T-helper 2 cell (primary cell): ENCODE results near the gene CABCOCO1.
A peak's percentile ranks its signal among the peaks of the same experiment; 100 is the strongest.

Experiments used
- DNase-seq, 5 experiments: peaks; one replicate each; pipeline versions ENCODE4 v3.0.0 to v3.0.0-alpha.2; 2012 to 2022

CABCOCO1 gene

DNA sequence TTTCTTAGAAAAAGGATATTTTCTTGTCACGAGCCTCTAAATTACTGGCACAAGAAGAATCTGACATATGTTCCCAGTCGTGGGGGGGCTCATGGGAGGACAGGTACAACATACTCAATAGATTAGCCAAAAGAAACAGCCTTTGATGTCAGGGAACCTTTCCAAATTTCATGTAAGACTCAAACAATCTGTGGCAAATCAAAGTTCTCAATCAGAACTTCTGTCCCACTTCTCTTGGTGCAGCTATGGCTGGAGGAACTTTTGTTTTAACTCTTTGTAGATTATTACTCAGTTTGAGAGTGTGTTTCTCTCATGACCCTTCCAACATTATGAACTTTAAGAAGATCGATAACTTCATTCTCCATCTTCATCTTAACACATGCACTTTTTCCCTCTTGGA is 124.4 kb downstream of the CABCOCO1 start:
- DNase-seq = no peak

DNA sequence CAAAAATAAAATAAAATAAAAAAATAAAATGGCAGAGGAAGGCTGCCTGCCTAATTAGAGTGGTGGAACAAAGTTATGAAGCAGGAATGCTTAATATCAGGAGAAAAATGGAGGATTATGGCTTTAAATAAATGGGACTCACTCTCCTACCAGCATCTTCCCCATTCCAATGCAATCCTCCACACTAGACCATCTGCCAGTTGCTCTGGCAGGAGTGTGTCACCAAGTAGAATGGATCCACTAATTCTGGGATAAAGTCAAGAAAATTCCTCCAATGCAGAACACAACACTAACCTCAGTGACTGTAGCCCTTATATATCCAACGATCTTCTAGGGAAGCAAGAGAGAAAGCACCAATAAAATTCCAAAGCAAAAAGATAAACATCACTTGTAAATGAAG is 126.3 kb downstream of the CABCOCO1 start:
- DNase-seq = no peak

DNA sequence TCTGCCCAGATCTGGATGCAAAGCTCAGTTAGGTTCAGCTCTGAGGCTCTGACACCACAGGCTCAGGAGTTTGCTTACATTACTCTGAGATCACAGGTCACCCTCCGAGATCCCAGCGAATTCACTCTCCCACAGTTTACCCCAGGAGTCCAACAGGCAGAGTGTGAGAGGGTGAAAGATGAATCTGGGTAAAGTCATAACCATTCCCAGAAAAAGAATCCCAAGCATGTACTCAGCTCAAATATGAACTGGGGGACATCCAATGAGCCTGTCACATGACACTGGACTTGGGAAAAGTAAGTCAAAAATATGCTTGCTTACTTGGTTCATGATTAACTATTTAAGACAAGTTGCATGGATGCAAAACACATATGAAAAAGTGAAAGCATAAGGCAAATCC is 128.5 kb downstream of the CABCOCO1 start:
- no peak for DNase-seq

DNA sequence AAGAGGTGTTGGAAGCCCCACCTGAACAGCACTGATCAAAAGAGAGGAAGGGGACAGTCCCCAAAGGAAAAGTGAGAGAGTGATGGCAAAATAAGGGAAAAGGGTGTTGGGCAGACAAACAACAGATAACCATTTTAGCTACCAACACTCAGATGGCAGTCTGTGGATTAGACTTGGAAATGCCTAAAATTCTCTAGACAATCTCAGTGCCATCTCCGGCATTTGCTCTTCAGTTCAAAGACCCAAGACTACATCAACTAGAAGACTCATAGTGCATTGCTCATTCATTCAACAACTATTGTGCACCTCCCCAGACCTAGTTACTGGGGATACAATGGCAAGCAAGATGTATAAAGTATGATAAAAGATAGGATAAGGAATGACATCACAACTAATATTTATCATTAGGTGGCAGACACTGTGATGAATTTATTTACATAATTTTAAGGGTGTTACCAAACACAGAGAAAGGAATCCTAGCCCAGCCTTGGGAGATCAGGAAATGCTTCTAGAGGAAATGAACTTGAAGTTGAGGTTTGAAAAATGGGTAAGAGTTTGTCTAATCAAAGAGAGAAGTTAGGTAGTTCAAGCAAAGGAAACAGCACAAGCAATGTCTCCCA is 129.5 kb downstream of the CABCOCO1 start:
- DNase-seq = no peak

DNA sequence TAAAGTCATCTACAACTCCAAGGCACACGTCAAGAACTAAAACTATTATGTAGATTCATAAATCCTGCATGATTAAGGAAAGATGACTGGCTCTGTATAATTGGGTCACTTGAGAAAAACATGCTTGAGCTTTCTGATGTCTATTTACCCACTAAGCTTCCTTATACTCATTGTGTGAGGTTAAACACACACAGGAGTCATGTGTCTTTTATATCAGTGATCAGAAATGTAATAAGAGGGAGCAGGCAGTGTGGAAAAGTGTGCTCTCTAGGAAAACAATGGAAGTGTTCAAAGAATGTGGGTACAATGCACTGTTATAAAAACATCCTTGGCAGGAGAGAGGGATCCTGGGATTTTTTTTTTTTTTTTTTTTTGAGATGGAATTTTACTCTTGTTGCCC is 130.2 kb downstream of the CABCOCO1 start:
- DNase-seq = no peak

DNA sequence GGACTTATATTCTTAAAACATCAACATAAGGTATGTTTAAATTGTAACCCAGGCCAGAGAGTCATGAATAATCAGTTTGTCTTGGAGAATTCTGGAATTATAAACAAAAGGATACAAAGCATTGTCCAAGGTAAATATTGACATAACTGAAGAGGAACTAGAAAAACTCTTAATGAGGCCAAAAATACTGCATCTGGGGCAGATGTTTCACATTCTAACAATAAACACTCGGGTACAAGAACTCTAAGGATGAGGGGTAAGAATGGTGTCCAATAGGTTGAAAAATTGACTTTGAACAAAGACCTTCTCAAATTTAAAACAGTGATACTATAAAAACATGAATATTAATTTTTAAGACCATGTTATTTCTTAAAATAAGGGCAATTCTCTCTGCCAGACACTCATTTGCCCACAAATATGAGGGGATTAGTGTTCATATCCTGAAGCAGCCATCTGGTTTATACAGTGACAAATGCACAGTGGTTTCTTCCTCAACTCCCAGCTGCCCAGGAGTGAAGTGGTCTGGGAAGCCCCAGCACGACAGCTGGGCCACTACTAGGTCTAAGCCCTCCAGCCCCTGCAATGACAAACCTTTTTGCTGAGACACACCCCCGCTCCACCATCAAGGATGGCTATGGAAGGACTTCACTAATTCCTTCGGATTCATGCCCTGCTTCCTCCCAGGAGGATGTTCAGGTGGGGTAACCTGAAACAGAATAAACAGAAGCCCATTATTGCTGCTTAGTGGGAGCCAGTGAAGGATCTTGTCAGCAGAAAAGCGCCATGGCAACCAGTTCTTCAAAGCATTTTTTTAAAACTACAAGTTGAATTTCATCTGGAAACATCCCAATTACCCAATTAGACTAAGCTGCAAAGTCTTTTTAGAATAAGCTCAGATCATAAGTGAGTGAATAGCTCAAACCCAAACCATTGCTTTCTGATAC is 131.3 kb downstream of the CABCOCO1 start:
- no peak for DNase-seq

DNA sequence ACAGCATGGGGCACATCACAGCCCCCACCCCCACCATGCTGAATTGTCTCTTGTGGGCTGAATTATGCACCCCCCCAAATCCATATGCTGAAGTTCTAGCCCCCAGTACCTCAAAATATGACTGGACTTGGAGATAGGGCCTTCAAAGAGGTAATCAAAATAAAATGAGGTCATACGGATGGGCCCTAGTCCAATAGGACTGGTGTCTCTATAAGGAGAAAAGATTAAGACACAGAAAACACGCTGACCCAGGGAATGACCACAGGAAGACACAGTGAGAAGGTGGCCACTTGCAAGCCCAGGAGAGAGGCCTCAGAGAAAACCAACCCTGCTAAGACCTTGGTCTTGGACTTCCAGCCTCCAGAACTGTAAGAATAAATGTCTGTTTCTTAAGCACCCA is 132.4 kb downstream of the CABCOCO1 start:
- no peak for DNase-seq

DNA sequence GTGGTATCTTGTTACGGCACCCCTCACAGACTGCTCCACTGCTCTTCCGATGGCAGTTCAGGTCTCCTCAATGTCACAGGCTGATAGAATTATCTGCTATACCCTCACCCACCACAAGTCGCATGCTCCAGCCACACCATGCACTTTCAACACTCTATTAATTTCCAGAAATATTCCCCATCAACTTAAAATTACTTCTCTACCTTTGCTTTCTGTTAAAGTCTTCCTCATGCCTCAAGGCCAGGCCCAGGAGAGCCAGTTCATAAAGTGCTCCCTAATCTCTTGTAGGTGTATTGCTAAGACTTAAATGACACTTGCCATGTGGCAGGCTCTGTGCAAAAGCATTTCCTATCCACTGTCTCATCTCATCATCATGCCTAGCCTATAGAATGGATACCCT is 132.8 kb downstream of the CABCOCO1 start:
- no peak for DNase-seq

DNA sequence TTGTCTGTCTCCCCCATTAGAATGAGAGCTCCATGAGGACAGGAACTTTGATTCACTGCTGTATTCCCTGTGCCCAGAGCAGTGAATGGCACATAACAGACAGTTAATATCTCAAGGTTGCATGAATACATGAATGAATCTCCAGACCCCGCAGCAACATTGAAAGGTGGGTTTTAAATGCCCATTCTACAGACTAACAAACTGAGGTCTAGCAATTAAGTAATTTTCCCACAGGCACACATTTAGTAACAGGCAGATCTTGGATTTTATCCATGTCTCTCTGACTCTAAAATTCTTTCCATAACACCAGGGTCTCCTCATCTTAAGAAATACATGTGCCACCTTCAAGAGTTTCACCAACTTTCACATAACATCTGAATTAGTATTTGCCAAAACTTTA is 134.1 kb downstream of the CABCOCO1 start:
- no peak for DNase-seq

DNA sequence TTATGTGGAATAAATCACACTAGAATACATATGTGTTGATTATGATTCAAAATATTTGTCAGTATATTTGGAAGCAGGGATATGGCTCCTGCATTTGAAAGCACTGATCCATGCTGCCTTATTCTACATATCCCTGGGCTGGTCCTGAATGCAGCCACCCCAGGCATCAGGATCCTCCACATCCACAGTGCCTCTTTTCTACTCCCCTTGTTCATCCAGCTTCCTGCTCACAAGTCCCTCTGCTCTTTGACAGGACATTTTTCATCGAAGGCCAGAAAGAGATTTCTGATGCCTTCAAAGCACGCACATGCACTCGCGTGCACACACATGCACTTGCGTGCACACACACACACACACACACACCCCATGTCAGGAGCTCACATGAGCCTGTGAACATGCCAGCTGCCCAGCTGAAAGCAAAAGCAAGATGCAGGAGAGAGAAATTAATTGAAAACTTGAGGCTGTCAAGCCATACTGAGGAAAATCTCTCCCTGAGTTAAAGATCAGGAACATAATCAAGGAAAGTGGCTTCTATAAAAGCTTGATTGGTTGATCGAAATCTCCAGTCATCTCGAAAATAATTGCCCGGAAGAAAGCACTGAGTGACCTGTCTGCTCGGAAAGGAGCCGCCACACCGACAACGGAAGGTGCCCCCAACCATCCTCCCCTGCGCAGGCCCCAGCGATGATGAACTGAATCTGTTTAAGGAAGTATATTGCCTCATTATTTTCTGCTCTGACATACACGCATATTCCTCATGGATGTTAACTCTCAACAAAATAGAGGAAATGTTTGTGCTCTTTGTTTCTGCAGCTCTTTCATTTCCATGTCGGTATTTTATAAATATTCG is 134.8 kb downstream of the CABCOCO1 start:
- no peak for DNase-seq

DNA sequence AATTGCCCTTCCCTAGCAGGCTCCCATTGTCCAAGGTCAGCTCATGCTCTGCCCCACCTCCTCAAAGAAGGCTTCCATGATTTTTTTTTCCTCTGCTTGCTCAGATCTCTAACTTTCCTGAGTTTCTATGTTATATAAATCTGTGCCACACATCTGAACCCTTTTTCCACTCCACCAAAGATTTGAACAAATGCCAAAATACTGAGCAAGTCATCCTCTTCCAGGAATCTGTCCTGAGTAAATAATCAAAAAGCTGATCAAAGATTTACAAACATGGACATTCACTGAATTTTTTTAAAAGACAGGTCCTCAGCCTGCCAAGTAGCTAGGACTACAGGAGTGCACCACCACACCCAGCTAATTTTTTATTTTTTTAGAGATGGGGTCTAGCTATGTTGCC is 136.0 kb downstream of the CABCOCO1 start:
- no peak for DNase-seq

DNA sequence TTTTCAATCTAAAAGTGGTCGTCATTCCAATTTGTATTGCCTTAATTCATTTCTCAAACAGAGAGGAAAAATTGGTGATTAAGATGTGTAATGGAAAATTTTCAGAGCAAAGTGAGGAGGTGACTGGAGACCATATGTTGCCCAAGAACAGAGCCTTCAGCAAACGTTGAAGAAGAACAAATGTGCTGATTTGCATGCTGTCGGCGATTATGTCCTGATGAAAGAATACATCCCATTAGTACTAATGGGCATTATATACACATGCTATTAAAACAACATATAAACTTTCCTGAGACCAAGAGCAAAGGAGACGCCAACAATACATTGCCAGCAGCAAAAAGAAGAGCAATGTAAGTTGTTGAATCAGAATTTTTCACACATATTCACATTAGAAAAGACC is 138.8 kb downstream of the CABCOCO1 start:
- no peak for DNase-seq

DNA sequence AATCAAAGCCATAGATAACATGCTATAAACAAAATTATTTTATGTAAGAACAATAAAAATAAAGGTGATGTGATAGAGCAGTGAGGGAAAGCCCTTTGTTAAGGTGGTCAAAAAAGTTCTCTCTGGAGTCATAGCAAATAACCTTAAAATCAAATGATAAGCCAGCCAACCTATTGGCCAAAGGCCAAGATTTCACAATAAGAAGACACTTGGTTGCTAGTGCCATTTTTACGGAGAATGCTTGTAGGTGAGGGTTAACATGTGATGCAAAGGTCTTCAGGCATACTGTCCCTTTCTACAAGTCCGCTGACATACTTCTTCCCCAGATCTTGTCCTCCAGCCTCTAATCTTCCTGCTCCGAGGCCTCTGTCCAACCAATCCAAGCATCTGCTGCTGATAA is 140.5 kb downstream of the CABCOCO1 start:
- no peak for DNase-seq

DNA sequence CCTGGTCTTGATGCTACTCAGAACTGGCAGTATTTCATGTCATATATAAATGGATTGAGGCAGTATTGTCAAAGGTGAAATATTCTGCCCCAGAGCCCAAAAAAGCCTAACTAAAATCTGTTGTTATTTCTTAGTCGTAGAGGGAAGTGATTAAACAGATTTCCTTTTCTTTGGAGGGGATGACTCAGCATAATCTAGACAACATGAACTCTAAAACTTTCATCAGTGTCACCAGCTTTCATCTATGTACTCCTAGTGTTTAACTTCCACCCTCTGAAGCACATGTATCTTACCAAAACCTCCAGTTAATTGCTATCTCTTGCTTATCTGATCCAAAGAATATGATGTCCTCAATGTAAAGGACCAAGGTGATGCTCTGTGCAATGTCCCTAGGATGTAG is 141.7 kb downstream of the CABCOCO1 start:
- no peak for DNase-seq

DNA sequence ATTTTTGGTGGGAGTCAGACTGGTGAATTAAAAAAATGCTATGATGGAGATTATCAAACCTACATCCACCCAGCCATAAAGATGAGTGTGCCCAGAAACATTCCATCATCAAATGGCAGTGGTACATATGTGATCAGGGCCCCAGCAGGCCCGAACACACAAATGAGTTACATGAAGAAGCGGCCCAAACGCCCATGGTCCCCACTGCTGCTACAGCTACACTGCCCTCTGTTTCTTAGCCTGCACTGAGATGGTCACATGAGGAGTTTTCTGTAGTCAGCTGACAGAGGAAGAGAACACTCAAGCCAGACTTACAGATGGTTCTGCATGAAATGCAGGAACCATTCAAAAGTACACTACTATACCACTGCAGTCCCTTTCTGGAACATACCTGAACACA is 142.4 kb downstream of the CABCOCO1 start:
- no peak for DNase-seq

DNA sequence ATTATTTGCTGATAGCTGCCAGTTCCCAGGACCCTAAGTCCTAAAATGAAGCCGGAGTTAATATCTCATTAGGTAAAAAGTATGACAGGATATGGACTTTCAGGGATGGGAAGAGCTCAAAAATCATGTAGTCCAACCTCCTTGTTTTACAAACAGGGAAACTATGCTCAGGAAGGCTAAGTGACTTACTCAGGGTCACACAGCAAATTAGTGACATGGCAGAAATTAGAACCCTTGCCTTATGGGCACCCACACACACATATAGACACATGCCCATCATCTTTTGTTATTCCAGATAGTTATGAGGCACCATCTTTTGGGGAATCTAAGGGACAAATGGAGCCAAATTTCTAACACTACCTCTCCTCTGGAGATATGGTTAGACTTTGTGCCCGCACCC is 147.5 kb downstream of the CABCOCO1 start:
- DNase-seq = no peak

DNA sequence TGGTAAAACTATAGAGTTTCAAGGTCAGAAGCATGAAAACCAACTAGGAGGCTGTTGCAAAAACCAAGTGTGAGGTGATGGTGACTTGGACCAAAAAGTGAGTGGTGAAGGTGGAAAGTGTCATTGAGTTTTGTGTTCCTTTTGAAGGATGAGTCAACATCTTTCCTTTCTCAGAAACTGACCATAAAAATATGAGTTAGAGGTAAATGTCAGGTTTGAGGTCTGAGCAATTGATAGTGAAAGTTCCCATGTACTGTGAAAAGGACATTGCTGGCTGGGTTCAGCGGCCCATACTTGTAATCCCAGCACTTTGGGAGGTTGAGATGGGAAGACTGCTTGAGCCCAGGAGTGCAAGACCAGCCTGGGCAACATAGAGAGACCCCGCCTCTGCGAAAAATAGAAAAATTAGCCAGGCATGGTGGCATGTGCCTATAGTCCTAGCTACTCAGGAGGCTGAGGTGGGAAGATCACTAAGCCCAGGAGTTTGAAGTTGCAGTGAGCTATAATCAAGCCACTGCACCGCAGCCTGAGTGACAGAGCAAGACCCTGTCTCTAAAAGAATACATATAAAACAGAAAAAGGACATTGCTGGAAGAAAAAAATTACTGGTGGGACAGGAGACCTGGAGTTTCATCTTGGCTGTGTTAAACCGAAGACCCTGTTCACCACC is 149.5 kb downstream of the CABCOCO1 start:
- peak in 1 of 5 experiments; percentile 65 for DNase-seq

DNA sequence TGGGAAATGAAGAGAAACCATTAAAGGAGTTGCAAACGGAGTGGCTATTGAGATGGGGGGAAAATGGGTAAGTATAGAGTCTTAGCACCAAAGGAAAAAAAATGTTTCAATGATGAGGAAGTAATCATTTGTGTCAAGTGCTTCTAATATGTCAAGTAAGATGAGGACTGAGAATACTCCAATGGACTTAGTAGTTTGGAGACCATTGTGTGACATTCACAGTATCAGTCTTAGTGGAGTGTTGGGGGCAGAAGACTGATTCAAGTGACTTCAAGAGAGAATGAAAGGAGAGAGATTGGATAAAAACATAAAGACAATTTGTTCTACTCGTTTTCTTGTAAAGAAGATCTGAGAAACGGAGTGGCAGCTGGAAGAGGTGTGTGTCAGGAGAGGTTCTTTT is 150.2 kb downstream of the CABCOCO1 start:
- DNase-seq = no peak

DNA sequence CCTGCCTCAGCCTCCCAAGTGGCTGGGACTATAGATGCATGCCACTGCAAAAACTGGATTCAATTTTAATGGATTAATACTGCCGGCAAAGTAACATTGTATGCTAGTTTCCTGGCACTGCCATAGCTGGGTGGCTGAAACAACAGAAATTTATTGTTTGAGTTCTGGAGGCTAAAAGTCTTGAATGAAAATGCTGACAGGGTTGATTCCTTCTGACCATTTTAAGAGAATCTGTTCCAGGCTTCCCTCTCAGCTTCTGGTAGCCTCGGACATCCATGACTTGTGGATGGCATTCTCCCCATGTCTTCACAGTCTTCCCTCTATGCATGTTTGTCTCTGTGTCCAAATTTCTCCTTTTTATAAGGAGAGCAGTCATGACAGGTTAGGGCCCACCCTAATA is 151.4 kb downstream of the CABCOCO1 start:
- no peak for DNase-seq

DNA sequence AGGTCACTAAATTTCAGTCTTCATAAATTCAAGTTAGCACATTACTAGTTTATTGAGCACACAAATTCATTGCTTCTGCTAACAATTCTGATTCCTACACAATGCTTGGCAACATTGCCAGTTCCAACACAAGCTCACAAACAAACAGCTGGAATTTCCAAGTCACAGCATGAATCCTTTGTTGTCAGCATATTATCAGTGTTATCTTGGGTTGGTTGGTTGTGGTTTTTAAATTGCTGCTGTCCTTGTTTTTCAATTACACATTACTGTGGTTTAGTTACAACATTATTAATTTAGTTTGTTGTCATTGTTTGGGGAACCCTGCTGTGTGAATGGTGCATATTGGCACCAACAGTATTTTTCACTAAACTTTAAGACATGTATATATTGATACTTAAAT is 152.8 kb downstream of the CABCOCO1 start:
- DNase-seq = peak in 1 of 5 experiments; percentile 45
